ENCODE measurements around the gene SEPTIN12. TPM values are rescaled to one million over a fixed set of nuclear protein-coding genes. Genes with fewer than 3 reads are reported as not detected.

The SEPTIN12 gene
- total RNA-seq, 1 donor from 2014 or later: not detected

GRCh38 chr16:4820652-4821051, 32.5 kb upstream of the SEPTIN12 start:
- no peak for DNase-seq (ENCODE audit: extremely low spot score, unreplicated experiment)
- H3K27me3 Mint-ChIP-seq: no peaks in the 10 kb centered on the region

DNA sequence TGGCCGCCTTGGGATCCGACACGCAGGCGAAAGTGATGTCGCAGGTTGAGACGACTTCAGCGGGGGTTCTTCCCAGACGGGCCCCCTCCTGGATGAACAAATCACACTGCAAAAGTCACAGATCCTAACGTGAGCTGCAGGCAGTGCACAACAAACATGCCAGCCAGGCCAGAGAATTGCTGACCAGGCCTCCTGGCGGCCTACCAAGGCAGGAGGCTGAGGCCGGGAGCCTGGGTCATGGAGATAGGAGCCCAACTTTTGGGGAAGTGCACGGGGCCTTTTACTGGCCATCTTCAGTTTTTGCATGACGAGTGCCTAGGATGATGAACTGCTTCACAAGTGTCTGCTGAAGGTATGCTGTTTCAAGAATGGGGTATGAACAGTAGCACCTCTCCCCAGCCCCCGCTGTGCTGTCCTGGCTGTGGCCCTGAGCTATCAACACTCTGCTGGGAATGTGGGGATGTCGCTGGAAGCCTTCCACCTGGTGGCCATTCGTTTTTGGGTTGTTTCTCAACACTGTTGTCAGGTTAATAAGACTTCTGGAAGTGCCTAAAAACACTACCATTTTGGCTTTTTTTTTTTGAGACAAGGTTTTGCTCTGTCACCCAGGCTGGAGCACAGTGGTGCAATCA, 26.5 kb upstream of the SEPTIN12 start:
- peaks cover 26% of the 10 kb centered on the region for H3K36me3 Mint-ChIP-seq
- DNase-seq (ENCODE audit: extremely low spot score, unreplicated experiment): no peak
- no peaks in the 10 kb centered on the region for H3K9me3 Mint-ChIP-seq
- H3K27me3 Mint-ChIP-seq: no peaks in the 10 kb centered on the region
- TF ChIP-seq, protein P1, sequence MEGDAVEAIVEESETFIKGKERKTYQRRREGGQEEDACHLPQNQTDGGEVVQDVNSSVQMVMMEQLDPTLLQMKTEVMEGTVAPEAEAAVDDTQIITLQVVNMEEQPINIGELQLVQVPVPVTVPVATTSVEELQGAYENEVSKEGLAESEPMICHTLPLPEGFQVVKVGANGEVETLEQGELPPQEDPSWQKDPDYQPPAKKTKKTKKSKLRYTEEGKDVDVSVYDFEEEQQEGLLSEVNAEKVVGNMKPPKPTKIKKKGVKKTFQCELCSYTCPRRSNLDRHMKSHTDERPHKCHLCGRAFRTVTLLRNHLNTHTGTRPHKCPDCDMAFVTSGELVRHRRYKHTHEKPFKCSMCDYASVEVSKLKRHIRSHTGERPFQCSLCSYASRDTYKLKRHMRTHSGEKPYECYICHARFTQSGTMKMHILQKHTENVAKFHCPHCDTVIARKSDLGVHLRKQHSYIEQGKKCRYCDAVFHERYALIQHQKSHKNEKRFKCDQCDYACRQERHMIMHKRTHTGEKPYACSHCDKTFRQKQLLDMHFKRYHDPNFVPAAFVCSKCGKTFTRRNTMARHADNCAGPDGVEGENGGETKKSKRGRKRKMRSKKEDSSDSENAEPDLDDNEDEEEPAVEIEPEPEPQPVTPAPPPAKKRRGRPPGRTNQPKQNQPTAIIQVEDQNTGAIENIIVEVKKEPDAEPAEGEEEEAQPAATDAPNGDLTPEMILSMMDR (conservative IDR thresholded peaks at IDR 0.05): no peak
- no peak overlapping the region for H3K27ac Mint-ChIP-seq
- H3K4me1 Mint-ChIP-seq (ENCODE audit: unreplicated experiment): no peaks in the 10 kb centered on the region
- no peak overlapping the region for H3K4me3 Mint-ChIP-seq

More at GRCh38 chr16:4820652-4821051, 32.5 kb upstream of the SEPTIN12 start:
- peaks cover 23% of the 10 kb centered on the region for H3K36me3 Mint-ChIP-seq
- H3K9me3 Mint-ChIP-seq: no peaks in the 10 kb centered on the region
- H3K4me1 Mint-ChIP-seq (ENCODE audit: unreplicated experiment): no peaks in the 10 kb centered on the region
- TF ChIP-seq, protein P1 (conservative IDR thresholded peaks at IDR 0.05): no peak
- H3K27ac Mint-ChIP-seq: no peak overlapping the region
- H3K4me3 Mint-ChIP-seq: no peak overlapping the region

DNA sequence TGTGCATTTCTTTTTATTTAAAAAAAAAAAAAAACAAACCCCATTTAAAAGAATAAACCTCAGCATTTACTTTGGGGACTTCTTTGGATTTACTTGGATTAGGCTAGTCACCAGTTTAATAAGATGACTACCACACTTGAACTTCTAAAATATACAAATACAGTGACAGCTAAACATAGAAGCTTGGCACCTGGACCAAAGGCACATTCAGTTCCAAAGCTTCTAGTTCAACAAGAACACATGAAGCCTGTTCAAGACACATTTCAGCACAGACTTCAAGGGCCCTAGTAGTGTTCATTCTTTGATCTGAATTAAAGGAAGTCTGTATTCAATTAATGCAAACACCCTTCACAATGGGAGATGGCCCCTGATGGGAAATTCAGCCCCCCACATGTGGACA, 25.9 kb upstream of the SEPTIN12 start:
- TF ChIP-seq, protein P1 (conservative IDR thresholded peaks at IDR 0.05): no peak
- Mint-ChIP-seq H3K27ac (no peak overlapping the region), H3K36me3 (peaks cover 26% of the 10 kb centered on the region), H3K27me3 (no peaks in the 10 kb centered on the region), H3K9me3 (no peaks in the 10 kb centered on the region), H3K4me1 (ENCODE audit: unreplicated experiment) (no peaks in the 10 kb centered on the region), H3K4me3 (no peak overlapping the region)
- no peak for DNase-seq (ENCODE audit: extremely low spot score, unreplicated experiment)

DNA sequence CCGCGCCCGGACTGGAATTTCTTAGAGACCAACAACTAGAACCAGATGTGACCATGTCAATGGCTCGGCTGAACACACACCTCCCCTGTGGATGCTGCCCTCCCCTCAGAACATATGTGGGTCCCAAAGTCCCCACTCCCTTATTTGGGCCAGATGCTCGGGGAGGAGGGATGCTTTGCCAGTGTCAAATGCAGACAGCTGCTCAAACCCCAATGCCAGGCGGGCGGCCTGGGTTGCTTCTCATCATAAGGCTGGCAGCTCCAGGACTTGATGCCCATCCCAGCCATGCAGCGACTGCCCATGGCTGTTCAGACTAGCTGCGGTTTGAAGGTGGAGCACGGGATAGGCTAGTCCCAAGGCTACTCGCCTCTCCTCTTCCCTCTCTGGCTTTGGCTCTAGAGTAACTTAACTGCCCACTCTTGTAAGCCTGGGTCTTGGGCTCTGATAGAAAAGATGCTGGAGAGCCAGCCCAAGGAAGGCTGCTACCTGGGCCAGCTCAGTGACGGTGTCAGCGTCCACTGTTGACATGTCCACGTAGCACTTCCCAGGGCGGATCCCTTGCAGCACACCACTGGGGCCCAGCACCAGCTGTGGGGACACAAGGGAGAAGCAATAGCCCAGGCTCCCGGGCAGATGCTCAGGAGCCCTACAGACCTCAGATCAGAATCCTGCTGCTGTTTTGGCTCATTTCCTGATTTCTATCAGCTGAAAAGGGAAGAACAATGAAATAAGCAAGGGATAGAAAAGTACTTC, 25.3 kb upstream of the SEPTIN12 start:
- no peak overlapping the region for H3K27ac Mint-ChIP-seq
- no peaks in the 10 kb centered on the region for H3K4me1 Mint-ChIP-seq (ENCODE audit: unreplicated experiment)
- H3K4me3 Mint-ChIP-seq: no peak overlapping the region
- no peaks in the 10 kb centered on the region for H3K27me3 Mint-ChIP-seq
- H3K9me3 Mint-ChIP-seq: no peaks in the 10 kb centered on the region
- DNase-seq (ENCODE audit: extremely low spot score, unreplicated experiment): no peak
- TF ChIP-seq, protein P1 (conservative IDR thresholded peaks at IDR 0.05): no peak
- H3K36me3 Mint-ChIP-seq: peaks cover 21% of the 10 kb centered on the region

DNA sequence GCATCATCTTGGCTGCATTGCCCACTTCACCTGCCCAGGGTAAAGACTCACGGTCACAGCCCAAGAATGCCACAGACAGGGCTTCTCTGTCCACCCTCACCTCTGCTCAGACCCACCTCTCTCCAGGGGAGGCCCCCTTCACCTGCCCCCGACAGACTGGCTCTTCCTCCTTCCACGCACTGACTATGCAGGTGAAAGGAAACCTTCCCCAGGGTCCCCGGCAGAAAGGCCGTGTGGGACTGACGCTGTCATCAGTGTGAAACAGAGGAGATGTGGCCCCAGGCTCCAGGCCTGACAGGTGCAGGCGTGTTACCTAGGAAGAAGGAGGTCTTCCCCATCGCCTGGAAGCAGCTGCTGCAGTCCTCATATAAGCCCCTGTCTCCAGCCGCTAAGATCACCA, 23.6 kb upstream of the SEPTIN12 start:
- TF ChIP-seq, protein P1 (conservative IDR thresholded peaks at IDR 0.05): no peak
- no peaks in the 10 kb centered on the region for H3K9me3 Mint-ChIP-seq
- no peak for DNase-seq (ENCODE audit: extremely low spot score, unreplicated experiment)
- H3K4me3 Mint-ChIP-seq: no peak overlapping the region
- H3K27ac Mint-ChIP-seq: no peak overlapping the region
- no peaks in the 10 kb centered on the region for H3K4me1 Mint-ChIP-seq (ENCODE audit: unreplicated experiment)
- H3K36me3 Mint-ChIP-seq: peaks cover 20% of the 10 kb centered on the region
- H3K27me3 Mint-ChIP-seq: no peaks in the 10 kb centered on the region

All from type B pancreatic cell (in vitro differentiated cells).